ENCODE results near the gene MOB3B.

Gene MOB3B

DNA sequence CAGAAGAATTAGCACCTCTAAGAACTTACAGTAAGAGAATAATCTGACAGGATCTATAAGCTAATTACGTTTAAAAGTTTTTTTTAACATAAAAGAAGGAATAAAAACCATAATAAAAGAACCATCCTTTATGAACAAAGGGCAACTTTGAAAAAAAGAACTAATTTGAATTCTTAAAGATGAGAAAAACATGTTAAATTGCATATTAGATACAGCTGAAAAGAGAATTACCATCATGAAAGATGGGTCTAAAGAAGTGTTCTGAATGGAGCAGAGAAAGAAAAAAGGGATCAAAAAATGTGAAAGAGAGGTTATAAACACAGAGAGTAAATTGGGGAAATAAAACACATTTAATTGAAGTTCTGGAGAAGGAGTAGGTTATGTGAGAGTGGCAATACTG is 51.3 kb downstream of the MOB3B start:
- no peak for TF ChIP-seq REST (IDR thresholded peaks at IDR 0.05; ENCODE audit: insufficient read depth in 1 of 2, low read depth in 2 of 2, low read length in 2 of 2)
- TF ChIP-seq SIN3A (IDR thresholded peaks at IDR 0.05; ENCODE audit: borderline replicate concordance, insufficient read depth, low read length): no peak

DNA sequence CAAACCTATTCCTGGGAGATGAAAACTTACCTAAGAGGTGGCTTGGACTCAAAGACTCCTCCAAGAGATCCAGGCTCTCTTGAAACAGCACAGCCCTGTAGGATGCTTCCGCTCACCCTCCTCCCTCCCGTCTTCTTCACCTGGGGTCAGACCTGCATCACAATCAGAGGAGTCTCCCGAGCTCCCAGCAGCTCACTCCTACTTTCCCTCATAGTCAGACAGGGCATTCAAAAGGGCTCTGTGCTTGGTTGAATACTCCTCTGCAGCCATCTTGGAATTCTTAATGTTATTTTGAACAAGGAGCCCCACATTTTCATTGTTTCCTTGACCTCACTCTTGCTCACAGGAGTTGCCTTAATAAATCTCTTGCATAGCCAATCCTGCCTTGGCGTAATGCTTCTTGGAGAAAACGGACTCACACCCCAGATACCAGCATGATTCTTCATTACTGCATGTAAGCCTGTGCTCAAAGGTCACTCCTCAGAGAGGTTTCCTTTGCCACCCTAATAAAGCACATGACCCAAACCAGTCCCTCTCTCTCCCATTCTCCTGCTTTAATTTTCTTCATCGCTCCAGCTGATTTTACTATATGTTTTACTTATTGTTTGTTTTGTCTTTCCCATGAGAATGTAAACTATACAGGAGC is 52.6 kb downstream of the MOB3B start:
- TF ChIP-seq FOXP2 (optimal IDR thresholded peaks at IDR 0.05; ENCODE audit: borderline replicate concordance, extremely low read depth, extremely low read length, insufficient read depth): no peak

- TF ChIP-seq REST (IDR thresholded peaks at IDR 0.05; ENCODE audit: insufficient read depth in 1 of 2, low read depth in 2 of 2, low read length in 2 of 2) (no peak), SIN3A (IDR thresholded peaks at IDR 0.05; ENCODE audit: borderline replicate concordance, insufficient read depth, low read length) (no peak), FOXP2 (optimal IDR thresholded peaks at IDR 0.05; ENCODE audit: borderline replicate concordance, extremely low read depth, extremely low read length, insufficient read depth) (no peak)
Observed at GRCh38 chr9:27475057-27475595, 54.5 kb downstream of the MOB3B start.

GRCh38 chr9:27474305-27474704 is 55.3 kb downstream of the MOB3B start:
- TF ChIP-seq POLR2AphosphoS5 (IDR thresholded peaks at IDR 0.05; ENCODE audit: low read depth, low read length): no peak

GRCh38 chr9:27473111-27473529 is 56.5 kb downstream of the MOB3B start:
- no peak for TF ChIP-seq TAF1 (IDR thresholded peaks at IDR 0.05; ENCODE audit: borderline replicate concordance, insufficient read depth, low read length)
- no peak for TF ChIP-seq FOXP2 (optimal IDR thresholded peaks at IDR 0.05; ENCODE audit: borderline replicate concordance, extremely low read depth, extremely low read length, insufficient read depth)
- no peak for TF ChIP-seq REST (IDR thresholded peaks at IDR 0.05; ENCODE audit: insufficient read depth in 1 of 2, low read depth in 2 of 2, low read length in 2 of 2)
- no peak for TF ChIP-seq SIN3A (IDR thresholded peaks at IDR 0.05; ENCODE audit: borderline replicate concordance, insufficient read depth, low read length)
- TF ChIP-seq POLR2AphosphoS5 (IDR thresholded peaks at IDR 0.05; ENCODE audit: low read depth, low read length): no peak

- no peak for TF ChIP-seq REST (IDR thresholded peaks at IDR 0.05; ENCODE audit: insufficient read depth in 1 of 2, low read depth in 2 of 2, low read length in 2 of 2)
Observed at GRCh38 chr9:27472195-27472594, 57.4 kb downstream of the MOB3B start.

All from PFSK-1 (cell line).